ENCODE data around the gene TTYH2.
"Not testable (repeated sequence)": the region's sequence is repeated elsewhere in the genome, so short reads cannot be mapped to it uniquely, and the experiment has no call there.

- not testable (repeated sequence) for TF ChIP-seq CTCF (IDR thresholded peaks at IDR 0.05; ENCODE audit: low read depth, low read length); POLR2A (IDR thresholded peaks at IDR 0.05; ENCODE audit: extremely low read depth, insufficient read length); MYC (IDR thresholded peaks at IDR 0.05; ENCODE audit: low read depth, low read length)
- TF ChIP-seq, protein P1, sequence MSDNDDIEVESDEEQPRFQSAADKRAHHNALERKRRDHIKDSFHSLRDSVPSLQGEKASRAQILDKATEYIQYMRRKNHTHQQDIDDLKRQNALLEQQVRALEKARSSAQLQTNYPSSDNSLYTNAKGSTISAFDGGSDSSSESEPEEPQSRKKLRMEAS (IDR thresholded peaks at IDR 0.05; ENCODE audit: low read depth, low read length), result not testable (repeated sequence)
Observed at GRCh38 chr17:74267054-74267453, 53.7 kb downstream of the TTYH2 start.

Data from NB4 (cell line).